ENCODE measurements around the gene AIP. TPM values are rescaled to one million over a fixed set of nuclear protein-coding genes. Genes with fewer than 3 reads are reported as not detected.

AIP gene
- total RNA-seq, 1 experiment from 2014 or later = 122 TPM

DNA sequence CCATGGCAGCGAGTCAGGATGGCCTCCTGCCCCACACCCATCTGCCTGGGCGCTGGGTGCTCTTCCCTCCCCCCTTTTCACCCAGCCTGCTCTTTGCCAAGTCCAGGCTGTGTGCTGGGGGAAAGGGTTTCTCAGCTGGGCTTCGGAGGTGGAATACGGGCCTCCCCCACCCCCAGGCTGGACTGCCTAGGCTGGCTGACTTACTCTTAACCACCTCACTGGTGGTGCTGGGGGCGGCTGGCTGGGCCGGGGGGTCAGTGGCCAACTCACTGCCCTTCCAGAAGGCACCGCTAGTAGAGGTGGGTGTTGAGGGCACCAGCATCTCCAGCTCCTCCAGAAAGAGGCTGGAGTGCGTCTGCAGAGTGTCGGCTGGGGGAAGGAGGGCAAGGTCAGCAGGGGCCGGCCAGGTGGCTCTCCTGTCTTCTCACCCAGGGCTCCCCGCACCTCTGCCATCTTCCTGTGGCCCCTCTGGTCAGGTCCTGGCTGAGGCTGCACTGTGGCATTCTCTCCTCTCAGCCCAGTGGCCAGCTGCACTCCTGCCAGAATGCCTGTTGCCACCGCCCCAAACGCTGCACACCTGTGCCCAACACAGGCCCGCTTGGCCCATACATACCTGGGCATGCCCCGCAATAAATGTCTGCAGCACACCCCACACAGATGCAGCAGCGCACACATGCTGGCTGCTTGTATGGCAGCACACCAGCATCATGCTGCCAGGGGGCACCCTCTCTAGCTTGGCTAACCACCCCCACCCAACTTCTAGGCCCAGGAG lies 12.6 kb downstream of the AIP start:
- no peak overlapping the region for H3K4me3 ChIP-seq

DNA sequence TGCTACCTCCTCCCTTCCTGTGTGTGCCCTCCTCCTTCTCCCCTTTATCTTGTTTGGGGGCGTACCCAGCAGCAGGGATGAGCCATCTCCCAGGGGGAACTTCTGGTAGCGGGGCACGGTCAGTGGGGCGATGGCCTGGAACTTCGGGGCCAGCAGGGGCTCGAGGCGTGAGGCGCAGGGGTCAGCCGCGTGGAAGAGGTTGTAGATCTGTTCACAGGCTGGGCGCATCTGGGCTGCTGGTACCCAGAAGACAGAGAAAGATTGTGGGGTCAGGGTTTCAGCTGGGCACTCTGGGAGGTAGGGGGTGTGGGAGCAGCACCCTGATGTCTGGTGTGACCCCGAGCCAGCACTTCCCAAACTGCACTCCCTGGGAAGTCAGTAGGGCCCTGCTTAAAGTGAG lies 13.3 kb downstream of the AIP start:
- Histone ChIP-seq H3K27me3 (no peaks in the 10 kb centered on the region), H3K9me3 (no peaks in the 10 kb centered on the region), H3K36me3 (peaks cover 6% of the 10 kb centered on the region), H3K4me3 (no peak overlapping the region)
- DNase-seq = no peak

More for the DNA sequence above, 12.6 kb downstream of the AIP start:
- DNase-seq = no peak
- Histone ChIP-seq H3K27me3 (no peaks in the 10 kb centered on the region), H3K9me3 (no peaks in the 10 kb centered on the region), H3K36me3 (peaks cover 9% of the 10 kb centered on the region)

DNA sequence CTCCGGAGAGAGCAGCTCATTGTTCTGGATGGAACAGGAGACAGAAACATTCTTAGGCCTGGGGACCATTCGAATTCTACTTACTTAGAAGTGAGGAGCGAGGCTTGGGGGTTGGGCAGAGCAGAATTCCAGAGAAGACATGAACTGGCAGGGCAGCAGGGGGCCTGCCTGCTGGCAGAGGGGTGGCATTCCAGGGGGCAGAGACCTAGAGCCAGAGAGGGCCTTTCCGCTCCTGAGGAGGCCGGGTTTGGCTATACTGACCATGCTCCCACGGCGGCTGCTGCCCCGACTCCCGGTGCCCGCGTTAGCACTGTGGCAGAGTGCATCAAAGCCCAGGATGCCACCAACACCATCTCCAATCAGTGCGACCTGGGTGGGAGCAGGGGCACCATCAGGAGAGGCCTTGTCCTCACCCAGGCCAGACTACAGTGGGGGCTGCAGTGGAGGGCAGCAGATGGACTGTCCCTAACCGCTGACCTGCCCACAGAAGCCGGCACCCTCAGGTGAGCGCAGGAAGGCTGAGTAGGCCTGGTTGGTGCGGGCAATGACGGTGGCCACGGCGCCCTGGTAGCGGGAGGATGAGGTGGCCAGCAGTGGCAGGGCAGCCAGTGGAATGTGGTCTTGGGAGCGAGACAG lies 14.9 kb downstream of the AIP start:
- DNase-seq = no peak

GRCh38 chr11:67498544-67498972 lies 15.7 kb downstream of the AIP start:
- DNase-seq = no peak
- no peaks in the 10 kb centered on the region for H3K9me3 ChIP-seq
- H3K27me3 ChIP-seq = no peaks in the 10 kb centered on the region
- no peak overlapping the region for H3K4me3 ChIP-seq
- peaks cover 7% of the 10 kb centered on the region for H3K36me3 ChIP-seq

More for the DNA sequence above, 14.9 kb downstream of the AIP start:
- H3K27me3 ChIP-seq = no peaks in the 10 kb centered on the region
- H3K4me3 ChIP-seq = no peak overlapping the region
- H3K9me3 ChIP-seq = no peaks in the 10 kb centered on the region
- H3K36me3 ChIP-seq = peaks cover 7% of the 10 kb centered on the region

DNA sequence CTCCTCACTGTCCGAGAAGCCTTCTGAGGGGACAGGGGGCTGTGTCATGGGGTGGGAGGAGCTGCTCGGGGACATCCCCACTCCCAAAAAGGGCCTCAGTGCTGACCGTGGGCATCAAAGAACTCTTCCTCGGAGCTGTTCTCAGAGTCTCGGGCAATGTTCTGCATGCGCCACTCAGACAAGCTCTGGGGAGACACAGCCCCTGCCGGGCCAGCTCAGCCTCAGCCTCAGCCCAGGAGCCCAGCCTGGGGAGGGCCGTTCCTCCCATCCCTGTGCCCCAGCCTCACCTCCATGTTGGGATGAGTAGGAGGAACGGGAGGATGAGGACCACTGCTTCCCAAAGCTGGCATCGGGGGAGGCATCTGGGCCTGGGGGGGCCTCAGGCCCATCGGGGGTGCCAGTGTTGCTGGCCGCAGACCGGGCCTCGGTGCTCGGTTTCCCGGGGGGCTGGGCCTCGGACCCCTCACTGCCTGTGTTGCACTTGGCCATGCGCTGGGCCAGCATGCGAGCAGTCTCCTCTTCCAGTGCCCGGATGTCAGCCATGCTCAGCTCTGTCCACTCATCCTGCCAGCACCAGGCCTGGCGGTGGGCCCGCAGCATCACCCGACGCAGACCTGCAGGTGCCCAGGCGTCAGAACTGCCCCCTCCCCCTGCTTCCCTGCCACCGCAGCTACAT lies 17.1 kb downstream of the AIP start:
- Histone ChIP-seq H3K36me3 (peaks cover 7% of the 10 kb centered on the region), H3K4me3 (no peak overlapping the region), H3K27me3 (no peaks in the 10 kb centered on the region), H3K9me3 (no peaks in the 10 kb centered on the region)
- DNase-seq = no peak

DNA sequence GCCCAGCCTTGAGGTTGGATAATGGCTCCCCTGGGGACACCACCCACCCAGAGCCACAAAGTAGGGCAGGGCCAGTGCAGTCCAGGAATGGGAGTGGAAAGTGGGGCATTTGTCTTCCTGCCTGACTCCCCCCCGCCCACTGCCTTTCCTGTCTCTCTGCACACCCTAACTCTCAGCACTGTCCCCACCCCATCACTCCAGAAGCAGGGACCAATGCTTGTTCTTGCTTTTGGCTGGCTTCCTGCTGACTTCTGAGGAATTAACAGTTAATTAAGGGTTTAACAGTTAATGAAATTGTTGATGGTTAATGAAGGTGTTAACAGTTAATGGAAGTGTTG lies 17.6 kb downstream of the AIP start:
- no peak for DNase-seq
- no peaks in the 10 kb centered on the region for H3K27me3 ChIP-seq
- H3K4me3 ChIP-seq = no peak overlapping the region
- no peaks in the 10 kb centered on the region for H3K9me3 ChIP-seq
- H3K36me3 ChIP-seq = peaks cover 7% of the 10 kb centered on the region

- H3K4me3 ChIP-seq = no peak overlapping the region
- no peaks in the 10 kb centered on the region for H3K9me3 ChIP-seq
- no peaks in the 10 kb centered on the region for H3K27me3 ChIP-seq
- DNase-seq = no peak
- peaks cover 7% of the 10 kb centered on the region for H3K36me3 ChIP-seq
Observed at GRCh38 chr11:67500831-67501715, 18.2 kb downstream of the AIP start.

DNA sequence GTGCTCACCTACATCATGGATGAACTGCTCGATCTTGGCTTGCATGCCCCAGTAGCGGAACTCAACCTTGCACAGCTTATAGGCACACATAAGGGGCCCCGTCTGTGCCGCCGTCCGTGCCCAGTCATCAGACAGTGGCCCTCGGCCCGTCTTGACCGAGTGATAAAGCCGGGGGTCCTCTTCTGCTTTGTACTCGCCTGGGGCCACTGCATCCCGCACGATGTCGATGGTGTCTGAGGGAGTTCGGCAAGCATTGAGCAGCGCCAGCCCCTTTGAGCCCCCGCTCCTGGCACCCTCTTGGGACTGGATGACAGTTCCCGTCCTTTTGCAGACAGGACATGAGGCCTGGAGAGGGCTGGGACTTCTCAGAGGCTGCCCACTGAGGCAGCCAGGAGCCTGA lies 19.0 kb downstream of the AIP start:
- H3K27me3 ChIP-seq = no peaks in the 10 kb centered on the region
- DNase-seq = no peak
- H3K4me3 ChIP-seq = no peak overlapping the region
- H3K36me3 ChIP-seq = peaks cover 13% of the 10 kb centered on the region
- no peaks in the 10 kb centered on the region for H3K9me3 ChIP-seq

DNA sequence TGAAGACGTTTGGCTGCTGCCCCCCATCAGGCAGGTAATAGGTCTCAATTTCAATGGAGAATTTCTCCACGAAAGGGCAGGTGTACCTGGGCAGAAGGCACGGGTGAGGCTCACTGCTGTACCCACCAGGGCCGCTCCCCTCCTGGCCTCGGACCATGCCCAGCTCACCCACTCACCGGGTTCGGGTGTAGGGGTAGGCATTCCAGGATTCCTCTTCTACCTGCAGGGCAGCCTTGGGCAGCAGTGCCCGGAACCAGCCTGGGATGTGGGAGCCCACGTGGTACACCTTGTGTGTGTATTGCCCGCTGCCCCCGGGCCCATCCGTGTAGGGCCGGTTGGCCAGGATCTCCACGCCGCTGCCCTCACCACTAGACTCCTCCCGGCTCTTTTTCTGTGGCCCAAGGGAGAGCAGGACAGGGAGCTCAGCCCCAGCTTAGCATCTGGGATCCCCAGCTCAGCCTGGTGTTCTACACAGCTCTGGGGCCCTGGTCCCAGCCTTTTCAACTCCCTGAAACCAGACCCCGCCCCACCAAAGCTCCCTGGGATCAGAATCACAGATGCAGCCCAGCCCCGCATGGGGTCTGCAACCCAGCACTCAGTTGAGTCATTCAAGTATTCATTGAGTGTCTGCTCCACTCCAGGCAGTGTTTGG lies 19.6 kb downstream of the AIP start:
- H3K27me3 ChIP-seq = no peaks in the 10 kb centered on the region
- no peak overlapping the region for H3K4me3 ChIP-seq
- no peak for DNase-seq
- peaks cover 19% of the 10 kb centered on the region for H3K36me3 ChIP-seq
- H3K9me3 ChIP-seq = no peaks in the 10 kb centered on the region

GRCh38 chr11:67503119-67504004 lies 20.5 kb downstream of the AIP start:
- peaks cover 19% of the 10 kb centered on the region for H3K36me3 ChIP-seq
- H3K9me3 ChIP-seq = no peaks in the 10 kb centered on the region
- peak overlapping the region; percentile 75 for H3K4me3 ChIP-seq
- DNase-seq = no peak
- no peaks in the 10 kb centered on the region for H3K27me3 ChIP-seq

DNA sequence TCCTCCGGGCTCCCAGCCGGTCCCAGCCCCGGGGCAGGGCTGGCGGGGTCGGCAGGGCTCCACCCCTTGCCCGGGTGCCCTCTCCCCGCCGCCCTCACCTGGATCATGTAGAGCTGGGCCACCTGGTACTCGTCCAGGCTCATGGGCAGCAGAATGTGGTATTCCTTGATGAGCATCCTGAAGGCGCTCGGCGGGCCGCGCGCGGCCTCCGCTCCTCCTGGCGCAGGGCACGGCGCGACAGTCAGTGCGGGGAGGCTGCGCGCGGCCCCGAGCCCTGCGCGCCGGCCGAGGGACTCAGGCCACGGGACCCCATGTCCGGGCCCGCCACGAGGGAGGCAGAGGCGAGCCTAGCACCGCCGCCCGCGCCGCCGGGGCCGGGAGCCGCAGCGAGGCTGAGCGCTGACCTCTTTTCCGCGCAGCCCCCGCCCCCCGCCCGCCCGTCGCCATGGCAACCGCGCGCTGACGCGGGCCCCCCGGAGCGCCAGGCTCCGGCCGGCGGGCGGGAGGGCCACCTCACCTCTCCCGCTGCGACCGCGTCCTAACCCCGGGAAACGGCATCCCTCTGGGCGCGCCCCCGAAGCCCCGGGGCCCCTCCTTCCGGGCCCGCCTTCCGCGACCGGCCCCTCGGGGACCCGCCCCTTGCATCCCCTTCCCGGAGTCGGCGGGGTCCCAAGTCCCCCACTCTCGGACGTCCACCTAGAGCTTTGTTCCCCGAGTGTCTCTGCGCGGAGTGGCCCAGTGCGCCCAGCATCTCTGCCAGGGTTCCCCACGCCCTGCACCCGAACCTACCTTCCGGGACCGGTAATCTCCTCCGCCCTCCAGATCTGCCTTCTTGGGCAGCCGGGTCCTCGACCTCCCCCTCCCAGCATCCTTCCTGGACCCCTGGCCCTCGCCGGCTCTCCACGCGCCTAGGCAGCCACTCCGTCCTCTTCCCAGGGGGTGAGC lies 21.5 kb downstream of the AIP start:
- peak overlapping the region; percentile 75 for H3K4me3 ChIP-seq
- peaks cover 19% of the 10 kb centered on the region for H3K36me3 ChIP-seq
- peak; percentile 38 for DNase-seq
- H3K27me3 ChIP-seq = no peaks in the 10 kb centered on the region
- no peaks in the 10 kb centered on the region for H3K9me3 ChIP-seq

- Histone ChIP-seq H3K9me3 (no peaks in the 10 kb centered on the region), H3K36me3 (peaks cover 19% of the 10 kb centered on the region), H3K27me3 (no peaks in the 10 kb centered on the region), H3K4me3 (peak within 1 kb of the TSS; percentile 75)
- peak; percentile 78 for DNase-seq
Observed at GRCh38 chr11:67504950-67505581, 22.2 kb downstream of the AIP start, which contains the start of gene PITPNM1. PITPNM1 (minus strand) TSS chr11:67505363; CDS start chr11:67504180, 1,183 bp downstream.

GRCh38 chr11:67505605-67506396 lies 23.0 kb downstream of the AIP start:
- H3K36me3 ChIP-seq = peaks cover 19% of the 10 kb centered on the region
- peak; percentile 98 for DNase-seq
- no peaks in the 10 kb centered on the region for H3K27me3 ChIP-seq
- peak overlapping the region; percentile 75 for H3K4me3 ChIP-seq
- H3K9me3 ChIP-seq = no peaks in the 10 kb centered on the region
